H1 (cell line): ENCODE data around the gene ADAMTS8. TPM values are rescaled to one million over a fixed set of nuclear protein-coding genes. Genes with fewer than 3 reads are reported as not detected.

Source experiments
- BRCA1 ChIP-seq: IDR thresholded peaks from 2 replicates; pipeline ENCODE4 v1.6.1; 2012; ENCODE audit warnings: low read depth, low read length, improper control_type of control experiment
- EGR1 ChIP-seq: IDR thresholded peaks from 2 replicates; pipeline ENCODE4 v1.6.1; 2011; ENCODE audit warnings: low read depth, low read length, borderline replicate concordance
- POU5F1 ChIP-seq: IDR thresholded peaks from 2 replicates; pipeline ENCODE4 v1.6.1; 2011; ENCODE audit warnings: low read depth, mild to moderate bottlenecking, low read length, moderate library complexity
- SAP30 ChIP-seq: fragments of 300-600 bp; sonication (generic); IDR thresholded peaks from 2 replicates; pipeline ENCODE4 v1.7.1; 2012; ENCODE audit warnings: low read length, moderate library complexity, mild to moderate bottlenecking, inconsistent platforms; ENCODE audit not compliant: insufficient read depth, insufficient replicate concordance
- SP2 ChIP-seq: IDR thresholded peaks from 2 replicates; pipeline ENCODE4 v1.6.1; 2012; ENCODE audit warnings: mild to moderate bottlenecking, low read length, inconsistent platforms
- SUZ12 ChIP-seq: fragments of 200-600 bp; sonication (generic); IDR thresholded peaks from 2 replicates; pipeline ENCODE4 v1.6.1; 2012; ENCODE audit warnings: mild to moderate bottlenecking, inconsistent platforms, low read length, moderate library complexity, mixed read lengths
- polyA plus RNA-seq, 7 experiments: library from polyadenylated mRNA; depleted of rRNA in 3 of 7; stranded (reverse) in 5 of 7; unstranded in 2 of 7; fragments of >200 nt in 5 of 7; fragments of 200-250 nt in 2 of 7; gene quantifications; 1 replicate in 5 of 7; 2 replicates in 1 of 7; 4 replicates in 1 of 7; pipeline versions ENCODE4 v1.2.1 to v1.2.3, GENCODE V29; 2011 to 2013; ENCODE audit warnings: missing spikeins in 2 of 7, mixed read lengths in 2 of 7
- total RNA-seq: library from RNA; stranded (reverse); fragmentation: NEBNext Ultra II Directional; extraction: Animal tissue kit (Norgen Biotek cat#: 25700); gene quantifications from 2 replicates; pipeline ENCODE4 v1.2.1, GENCODE V29; 2021
- TF ChIP-seq, protein P1 (sequence below): fragments of 300-600 bp; sonication (generic); IDR thresholded peaks from 2 replicates; pipeline ENCODE4 v1.7.1; 2012; ENCODE audit warnings: low read length, moderate library complexity, mild to moderate bottlenecking, inconsistent platforms; ENCODE audit not compliant: insufficient replicate concordance

The ADAMTS8 gene
- total and polyA plus RNA-seq, 2 of the 8 experiments (the other 6 are each of a cell fraction or from before 2014, with no cell fraction given) = 9.3 to 16.6 TPM

DNA sequence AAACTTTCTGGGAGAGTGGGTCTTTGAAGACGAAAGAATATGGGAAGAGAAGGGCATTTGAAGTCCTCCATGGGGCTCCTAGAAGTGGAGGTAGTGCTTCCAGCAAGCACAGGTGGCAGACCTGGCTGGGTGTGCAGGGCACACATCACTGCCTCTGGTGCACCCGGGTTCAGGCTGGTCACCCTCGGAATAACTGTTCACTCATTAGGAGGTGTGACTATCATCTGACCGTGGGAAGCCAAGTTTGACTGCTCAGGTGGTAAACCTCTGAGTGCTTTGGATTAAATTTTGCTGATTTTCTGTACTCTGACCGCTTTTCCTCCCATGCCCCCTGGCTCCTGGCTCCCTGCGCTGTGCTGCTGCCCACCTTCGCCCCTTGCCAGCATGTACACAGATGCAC, 31.1 kb upstream of the ADAMTS8 start (continued):
- TF ChIP-seq POU5F1 (no peak), BRCA1 (no peak), EGR1 (no peak), SP2 (no peak), SUZ12 (no peak), SAP30 (no peak)
- TF ChIP-seq, protein P1, sequence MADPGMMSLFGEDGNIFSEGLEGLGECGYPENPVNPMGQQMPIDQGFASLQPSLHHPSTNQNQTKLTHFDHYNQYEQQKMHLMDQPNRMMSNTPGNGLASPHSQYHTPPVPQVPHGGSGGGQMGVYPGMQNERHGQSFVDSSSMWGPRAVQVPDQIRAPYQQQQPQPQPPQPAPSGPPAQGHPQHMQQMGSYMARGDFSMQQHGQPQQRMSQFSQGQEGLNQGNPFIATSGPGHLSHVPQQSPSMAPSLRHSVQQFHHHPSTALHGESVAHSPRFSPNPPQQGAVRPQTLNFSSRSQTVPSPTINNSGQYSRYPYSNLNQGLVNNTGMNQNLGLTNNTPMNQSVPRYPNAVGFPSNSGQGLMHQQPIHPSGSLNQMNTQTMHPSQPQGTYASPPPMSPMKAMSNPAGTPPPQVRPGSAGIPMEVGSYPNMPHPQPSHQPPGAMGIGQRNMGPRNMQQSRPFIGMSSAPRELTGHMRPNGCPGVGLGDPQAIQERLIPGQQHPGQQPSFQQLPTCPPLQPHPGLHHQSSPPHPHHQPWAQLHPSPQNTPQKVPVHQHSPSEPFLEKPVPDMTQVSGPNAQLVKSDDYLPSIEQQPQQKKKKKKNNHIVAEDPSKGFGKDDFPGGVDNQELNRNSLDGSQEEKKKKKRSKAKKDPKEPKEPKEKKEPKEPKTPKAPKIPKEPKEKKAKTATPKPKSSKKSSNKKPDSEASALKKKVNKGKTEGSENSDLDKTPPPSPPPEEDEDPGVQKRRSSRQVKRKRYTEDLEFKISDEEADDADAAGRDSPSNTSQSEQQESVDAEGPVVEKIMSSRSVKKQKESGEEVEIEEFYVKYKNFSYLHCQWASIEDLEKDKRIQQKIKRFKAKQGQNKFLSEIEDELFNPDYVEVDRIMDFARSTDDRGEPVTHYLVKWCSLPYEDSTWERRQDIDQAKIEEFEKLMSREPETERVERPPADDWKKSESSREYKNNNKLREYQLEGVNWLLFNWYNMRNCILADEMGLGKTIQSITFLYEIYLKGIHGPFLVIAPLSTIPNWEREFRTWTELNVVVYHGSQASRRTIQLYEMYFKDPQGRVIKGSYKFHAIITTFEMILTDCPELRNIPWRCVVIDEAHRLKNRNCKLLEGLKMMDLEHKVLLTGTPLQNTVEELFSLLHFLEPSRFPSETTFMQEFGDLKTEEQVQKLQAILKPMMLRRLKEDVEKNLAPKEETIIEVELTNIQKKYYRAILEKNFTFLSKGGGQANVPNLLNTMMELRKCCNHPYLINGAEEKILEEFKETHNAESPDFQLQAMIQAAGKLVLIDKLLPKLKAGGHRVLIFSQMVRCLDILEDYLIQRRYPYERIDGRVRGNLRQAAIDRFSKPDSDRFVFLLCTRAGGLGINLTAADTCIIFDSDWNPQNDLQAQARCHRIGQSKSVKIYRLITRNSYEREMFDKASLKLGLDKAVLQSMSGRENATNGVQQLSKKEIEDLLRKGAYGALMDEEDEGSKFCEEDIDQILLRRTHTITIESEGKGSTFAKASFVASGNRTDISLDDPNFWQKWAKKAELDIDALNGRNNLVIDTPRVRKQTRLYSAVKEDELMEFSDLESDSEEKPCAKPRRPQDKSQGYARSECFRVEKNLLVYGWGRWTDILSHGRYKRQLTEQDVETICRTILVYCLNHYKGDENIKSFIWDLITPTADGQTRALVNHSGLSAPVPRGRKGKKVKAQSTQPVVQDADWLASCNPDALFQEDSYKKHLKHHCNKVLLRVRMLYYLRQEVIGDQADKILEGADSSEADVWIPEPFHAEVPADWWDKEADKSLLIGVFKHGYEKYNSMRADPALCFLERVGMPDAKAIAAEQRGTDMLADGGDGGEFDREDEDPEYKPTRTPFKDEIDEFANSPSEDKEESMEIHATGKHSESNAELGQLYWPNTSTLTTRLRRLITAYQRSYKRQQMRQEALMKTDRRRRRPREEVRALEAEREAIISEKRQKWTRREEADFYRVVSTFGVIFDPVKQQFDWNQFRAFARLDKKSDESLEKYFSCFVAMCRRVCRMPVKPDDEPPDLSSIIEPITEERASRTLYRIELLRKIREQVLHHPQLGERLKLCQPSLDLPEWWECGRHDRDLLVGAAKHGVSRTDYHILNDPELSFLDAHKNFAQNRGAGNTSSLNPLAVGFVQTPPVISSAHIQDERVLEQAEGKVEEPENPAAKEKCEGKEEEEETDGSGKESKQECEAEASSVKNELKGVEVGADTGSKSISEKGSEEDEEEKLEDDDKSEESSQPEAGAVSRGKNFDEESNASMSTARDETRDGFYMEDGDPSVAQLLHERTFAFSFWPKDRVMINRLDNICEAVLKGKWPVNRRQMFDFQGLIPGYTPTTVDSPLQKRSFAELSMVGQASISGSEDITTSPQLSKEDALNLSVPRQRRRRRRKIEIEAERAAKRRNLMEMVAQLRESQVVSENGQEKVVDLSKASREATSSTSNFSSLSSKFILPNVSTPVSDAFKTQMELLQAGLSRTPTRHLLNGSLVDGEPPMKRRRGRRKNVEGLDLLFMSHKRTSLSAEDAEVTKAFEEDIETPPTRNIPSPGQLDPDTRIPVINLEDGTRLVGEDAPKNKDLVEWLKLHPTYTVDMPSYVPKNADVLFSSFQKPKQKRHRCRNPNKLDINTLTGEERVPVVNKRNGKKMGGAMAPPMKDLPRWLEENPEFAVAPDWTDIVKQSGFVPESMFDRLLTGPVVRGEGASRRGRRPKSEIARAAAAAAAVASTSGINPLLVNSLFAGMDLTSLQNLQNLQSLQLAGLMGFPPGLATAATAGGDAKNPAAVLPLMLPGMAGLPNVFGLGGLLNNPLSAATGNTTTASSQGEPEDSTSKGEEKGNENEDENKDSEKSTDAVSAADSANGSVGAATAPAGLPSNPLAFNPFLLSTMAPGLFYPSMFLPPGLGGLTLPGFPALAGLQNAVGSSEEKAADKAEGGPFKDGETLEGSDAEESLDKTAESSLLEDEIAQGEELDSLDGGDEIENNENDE = no peak
